Stimulated activated naive CD4-positive, alpha-beta T cell (primary cell): ENCODE results near the gene NXNL2.

Source experiments
- DNase-seq, 6 experiments: peaks; one replicate each; lab custom pipeline; 2025; lab: John Stamatoyannopoulos, UW

NXNL2 gene

GRCh38 chr9:88578121-88579049, 43.4 kb downstream of the NXNL2 start:
- DNase-seq: peak in 5 of 6 experiments; percentile 28 to 60 (median 38)

- no peak for DNase-seq
These were observed 44.2 kb downstream of the NXNL2 start for GRCh38 chr9:88579050-88579715.

GRCh38 chr9:88580961-88581360, 46.0 kb downstream of the NXNL2 start:
- no peak for DNase-seq

GRCh38 chr9:88583901-88584596, 49.1 kb downstream of the NXNL2 start:
- no peak for DNase-seq

- no peak for DNase-seq
These were observed 50.4 kb downstream of the NXNL2 start for GRCh38 chr9:88585426-88585825.

GRCh38 chr9:88586452-88586851, 51.5 kb downstream of the NXNL2 start:
- no peak for DNase-seq

GRCh38 chr9:88587182-88587581, 52.2 kb downstream of the NXNL2 start:
- DNase-seq: no peak

- no peak for DNase-seq
These were observed 53.1 kb downstream of the NXNL2 start for GRCh38 chr9:88587885-88588649.

GRCh38 chr9:88589656-88590055, 54.7 kb downstream of the NXNL2 start:
- DNase-seq: no peak

- DNase-seq: no peak
These were observed 55.7 kb downstream of the NXNL2 start for GRCh38 chr9:88590558-88591146.

- peak; percentile 1 to 72 (median 38) for DNase-seq
These were observed 58.7 kb downstream of the NXNL2 start for GRCh38 chr9:88593537-88594185.
